ENCODE measurements around the gene CHRNE. TPM values are rescaled to one million over a fixed set of nuclear protein-coding genes. Genes with fewer than 3 reads are reported as not detected.

The CHRNE gene
- total and polyA plus RNA-seq, 2 of the 13 experiments (the other 11 are each of a cell fraction or from before 2014, with no cell fraction given) = 0.53 to 0.59 TPM

GRCh38 chr17:4858068-4858881 is 44.6 kb downstream of the CHRNE start (continued):
- TF ChIP-seq ZNF512 (CRISPR knock-in tag; IDR thresholded peaks at IDR 0.05) (no peak), BRD4 (CRISPR knock-in tag; IDR thresholded peaks at IDR 0.05) (no peak), ZNF30 (CRISPR knock-in tag; IDR thresholded peaks at IDR 0.05) (no peak), ZNF280B (CRISPR knock-in tag; IDR thresholded peaks at IDR 0.05; ENCODE audit: borderline replicate concordance) (no peak), TBX3 (IDR thresholded peaks at IDR 0.05; ENCODE audit: borderline replicate concordance) (no peak), XRCC5 (optimal IDR thresholded peaks at IDR 0.05; ENCODE audit: low read length) (peak; percentile 56), RAD21 (CRISPR knock-in tag; IDR thresholded peaks at IDR 0.05) (no peak), ZNF547 (CRISPR knock-in tag; IDR thresholded peaks at IDR 0.05) (no peak), THAP11 (CRISPR knock-in tag; IDR thresholded peaks at IDR 0.05) (peak; percentile 44; the same call in 1 of the 2 replicates), HNF1A (IDR thresholded peaks at IDR 0.05; ENCODE audit: low read depth) (no peak), HNF1A (CRISPR knock-in tag; IDR thresholded peaks at IDR 0.05; ENCODE audit: borderline replicate concordance) (no peak), PCBP2 (optimal IDR thresholded peaks at IDR 0.05; ENCODE audit: low read depth, low read length, poor library complexity, severe bottlenecking) (no peak), ZNF772 (CRISPR knock-in tag; IDR thresholded peaks at IDR 0.05) (no peak), KMT2A (CRISPR knock-in tag; IDR thresholded peaks at IDR 0.05) (no peak), FOXP4 (CRISPR knock-in tag; IDR thresholded peaks at IDR 0.05) (peak; percentile 84), CREM (IDR thresholded peaks at IDR 0.05) (peak; percentile 23; the same call in 1 of the 2 replicates), CREM (CRISPR knock-in tag; IDR thresholded peaks at IDR 0.05) (no peak), ZGPAT (CRISPR knock-in tag; IDR thresholded peaks at IDR 0.05) (peak; percentile 39; the same call in 1 of the 2 replicates), MYNN (CRISPR knock-in tag; IDR thresholded peaks at IDR 0.05; ENCODE audit: low read depth) (no peak)
